Stimulated activated CD8-positive, alpha-beta memory T cell treated with anti-CD3 and anti-CD28 coated beads, Interleukin-4, amount 100 ng/mL, for 4 hours (primary cell): Measurements from ENCODE around the gene LMAN1L.

Experiments
- DNase-seq, 2 donors: peaks; one replicate each; pipeline ENCODE4 v3.0.0-alpha.2; 2020; ENCODE audit warnings: low read depth in 2 of 2, low spot score in 1 of 2

The LMAN1L gene

GRCh38 chr15:74812533-74812932 lies at the start of gene LMAN1L:
TSS of gene LMAN1L (plus strand) at chr15:74812835. CDS start at chr15:74812855, 20 bp downstream.
- no peak for DNase-seq

DNA sequence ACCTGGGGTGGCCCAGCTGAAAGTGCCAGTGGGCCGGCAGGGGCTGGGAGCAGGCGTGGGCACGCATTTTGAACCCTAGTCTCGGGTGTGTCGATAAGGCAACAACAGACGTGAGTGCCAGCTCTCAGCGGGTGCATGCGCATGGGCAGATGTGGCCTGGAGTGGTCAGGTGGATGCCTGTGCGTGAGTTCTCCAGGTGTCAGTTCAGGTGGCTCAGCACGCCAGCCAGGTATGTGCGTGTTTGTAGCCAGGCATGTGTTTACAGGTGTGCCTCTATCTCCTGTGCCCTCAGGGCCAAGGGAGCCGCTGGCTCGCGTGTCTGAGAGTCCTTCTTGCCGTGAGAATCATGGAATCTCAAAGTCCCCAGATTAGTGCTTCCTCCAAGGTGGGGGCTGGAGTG lies 49.2 kb upstream of the LMAN1L start:
- DNase-seq: no peak

DNA sequence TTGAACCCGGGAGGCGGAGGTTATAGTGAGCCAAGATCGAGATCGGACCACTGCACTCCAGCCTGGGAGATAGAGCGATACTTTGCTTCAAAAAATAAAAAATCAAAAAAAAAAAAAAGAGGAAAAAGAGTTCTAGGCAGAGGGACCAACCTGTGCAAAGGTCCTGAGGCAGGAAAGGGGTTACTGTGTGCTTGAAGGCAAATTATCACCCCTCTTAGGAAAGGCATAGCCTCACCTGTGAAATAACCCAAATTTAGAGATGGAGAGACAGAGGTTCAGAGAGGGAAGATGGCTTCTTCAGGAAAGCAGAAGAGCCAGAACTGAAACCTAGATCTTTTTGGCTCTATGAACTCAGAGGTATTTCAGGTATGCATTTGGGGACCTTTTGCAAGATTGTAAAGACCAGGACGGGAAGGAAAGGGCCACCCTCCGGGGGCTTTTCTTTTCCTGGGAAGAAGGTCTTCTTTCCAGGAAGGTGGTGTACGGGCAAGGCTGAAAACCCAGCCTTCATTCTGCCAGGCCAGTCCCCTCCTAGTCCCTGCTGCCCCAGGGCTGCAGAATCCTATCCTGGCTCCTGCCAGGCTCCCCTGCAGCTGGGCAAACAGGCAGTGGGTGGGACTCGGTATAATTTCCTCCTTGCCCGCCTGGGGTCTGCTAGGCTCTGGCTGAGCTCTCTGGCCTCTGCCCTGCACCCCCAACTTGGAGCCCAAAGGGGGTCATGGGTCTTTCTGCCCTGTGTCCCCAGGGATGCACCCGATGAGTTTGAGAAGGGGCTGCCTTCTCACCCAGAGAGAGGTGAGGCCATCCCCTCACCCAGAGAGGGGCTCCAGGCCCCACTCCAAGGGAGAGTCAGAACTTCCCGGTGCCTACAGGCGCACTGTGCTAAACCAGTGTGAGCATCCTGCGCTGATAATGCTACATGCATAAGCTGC lies 45.2 kb upstream of the LMAN1L start:
- DNase-seq: no peak

DNA sequence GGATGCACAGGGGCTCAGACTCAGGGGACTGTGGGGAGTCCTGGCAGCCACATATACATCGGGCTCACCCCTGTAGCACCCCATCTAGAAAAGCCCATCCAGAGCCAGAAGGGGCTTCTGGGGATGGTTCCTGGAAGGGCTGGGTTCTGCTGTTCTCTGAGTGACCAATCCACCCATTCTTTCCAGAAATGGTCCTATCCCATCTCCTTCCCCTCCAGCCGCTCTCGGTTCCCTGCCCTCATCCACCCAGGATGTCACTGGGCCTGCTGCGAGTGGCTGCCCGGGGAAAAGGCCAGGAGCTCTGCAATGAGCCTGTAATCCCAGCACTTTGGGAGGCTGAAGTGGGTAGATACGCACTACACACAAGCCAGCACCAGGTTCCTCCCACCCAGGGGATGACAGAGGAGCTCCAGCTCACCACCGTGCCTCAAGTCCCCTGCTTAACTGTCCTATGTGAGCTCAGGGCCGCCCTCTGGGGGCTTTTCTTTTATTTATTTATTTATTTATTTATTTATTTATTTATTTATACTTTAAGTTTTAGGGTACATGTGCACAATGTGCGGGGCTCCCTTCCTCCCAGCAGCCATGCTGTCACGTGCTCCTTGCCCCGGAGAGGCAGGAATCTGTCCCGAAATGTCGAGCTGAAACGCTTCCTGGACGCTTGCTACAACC lies 44.4 kb upstream of the LMAN1L start:
- DNase-seq: no peak

DNA sequence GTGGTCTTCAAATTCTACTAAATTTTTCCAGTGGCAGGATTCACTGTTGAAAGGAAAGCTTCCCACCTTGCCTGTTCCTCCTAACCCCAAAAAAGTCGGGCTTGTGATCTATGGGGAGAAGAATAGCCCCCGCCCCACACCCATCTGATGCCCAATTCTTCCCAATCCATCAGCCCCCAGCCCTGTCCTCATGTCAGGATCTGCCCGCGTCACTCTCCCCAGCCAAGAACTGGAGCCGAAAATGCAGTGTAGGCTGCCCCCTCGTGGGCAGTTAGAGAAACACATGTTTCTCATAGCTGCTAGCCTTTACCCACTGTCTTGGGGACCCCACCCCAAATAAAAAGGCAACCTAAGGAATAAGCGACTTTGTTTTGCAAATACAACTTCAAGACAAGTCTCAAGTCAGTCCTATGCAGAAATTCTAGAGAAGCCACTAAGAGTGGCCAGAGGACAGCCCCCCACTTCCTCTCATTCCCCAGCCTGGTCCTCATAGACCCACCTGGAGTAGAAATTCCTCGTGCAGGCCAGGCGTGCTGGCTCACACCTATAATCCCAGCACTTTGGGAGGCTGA lies 43.8 kb upstream of the LMAN1L start:
- no peak for DNase-seq

GRCh38 chr15:74769463-74770025 lies 43.1 kb upstream of the LMAN1L start:
- no peak for DNase-seq

GRCh38 chr15:74770211-74770903 lies 42.3 kb upstream of the LMAN1L start:
- DNase-seq: no peak

DNA sequence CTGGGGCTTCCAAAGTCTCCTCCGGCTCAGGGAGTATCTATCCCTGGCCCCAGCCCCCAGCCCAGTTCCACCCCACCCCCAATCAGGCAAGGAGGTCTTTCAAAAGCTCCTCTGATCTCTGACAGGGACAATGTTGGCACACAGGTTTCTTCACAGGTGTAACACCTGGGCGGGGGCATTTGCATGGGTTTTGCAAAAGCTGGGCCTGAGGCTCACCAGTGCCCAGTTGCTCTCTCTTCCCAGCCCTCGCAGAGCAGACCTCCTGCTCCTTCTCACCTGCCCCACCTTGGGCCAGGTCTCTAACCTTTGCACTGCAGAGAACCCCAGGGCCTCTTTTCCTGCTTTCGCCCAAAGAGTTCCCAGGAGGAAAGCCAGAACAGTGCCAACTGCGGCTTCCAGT lies 39.3 kb upstream of the LMAN1L start:
- no peak for DNase-seq

- no peak for DNase-seq
These were observed 38.8 kb upstream of the LMAN1L start for GRCh38 chr15:74773731-74774252.

GRCh38 chr15:74775132-74775562 lies 37.5 kb upstream of the LMAN1L start:
- no peak for DNase-seq

DNA sequence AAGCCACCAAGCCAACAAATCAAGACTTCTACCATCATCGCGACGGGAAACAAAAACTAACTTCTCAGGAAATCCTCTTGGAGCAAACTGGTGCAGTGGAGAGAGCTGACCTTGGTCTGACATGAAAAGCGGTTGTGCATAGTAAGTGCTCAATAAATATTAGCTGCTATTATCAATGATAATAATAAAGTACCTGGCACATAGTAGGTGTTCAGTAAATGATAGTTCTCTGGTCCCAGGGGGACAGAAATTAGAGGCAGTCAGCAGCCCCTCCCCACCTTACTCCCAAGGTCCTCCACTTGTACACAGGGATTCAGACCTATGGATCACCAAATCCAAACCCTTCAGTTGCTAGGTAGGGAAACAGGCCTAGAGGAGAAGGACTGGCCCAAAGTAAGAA lies 36.7 kb upstream of the LMAN1L start:
- DNase-seq: no peak

DNA sequence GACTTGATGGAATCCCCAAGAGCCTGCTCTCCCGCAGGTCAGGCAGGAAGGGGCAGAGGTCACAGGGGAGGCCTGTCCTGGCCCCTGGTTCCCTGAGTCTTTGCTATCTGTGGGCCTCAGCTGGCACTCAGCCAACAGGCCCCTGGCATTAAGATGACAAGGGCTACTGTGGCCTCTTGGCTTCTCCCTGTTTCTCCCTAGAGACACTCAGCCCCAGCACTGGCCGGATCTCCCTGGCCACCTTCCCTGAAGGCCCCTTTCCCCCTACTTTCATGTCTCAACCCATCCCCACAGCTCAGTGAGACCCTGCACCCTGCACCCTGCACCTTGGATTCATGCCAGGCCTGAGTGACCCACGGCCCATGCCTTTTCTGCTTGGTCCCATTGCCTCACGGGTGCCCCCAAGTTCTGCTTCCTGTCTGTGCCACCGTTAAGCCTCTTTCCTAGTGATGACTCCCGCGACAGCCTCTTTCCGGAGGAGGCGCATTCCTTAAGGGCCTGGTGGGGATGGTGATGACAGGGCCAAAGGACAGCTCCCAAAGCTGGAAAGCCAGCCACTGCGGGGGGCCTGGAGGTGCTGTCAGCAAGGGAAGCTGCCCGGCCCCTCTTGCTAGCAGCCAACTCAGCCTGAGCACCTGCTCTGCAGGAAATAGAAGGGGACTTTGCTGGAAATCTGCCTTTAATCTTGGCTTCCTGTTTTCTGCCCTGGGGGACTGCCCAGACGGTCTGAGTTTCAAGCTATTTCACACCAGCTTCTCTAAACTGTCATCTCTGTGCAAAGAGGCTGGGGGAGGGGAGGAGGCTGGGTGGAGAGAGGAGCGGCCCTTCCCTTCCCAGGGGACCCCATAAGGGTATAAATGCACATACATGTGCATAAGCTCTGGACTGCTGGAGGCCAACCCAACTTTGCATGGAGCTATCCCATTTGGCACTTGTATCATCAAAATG lies 35.5 kb upstream of the LMAN1L start:
- DNase-seq: no peak

GRCh38 chr15:74777769-74778598 lies 34.7 kb upstream of the LMAN1L start:
- DNase-seq: no peak

GRCh38 chr15:74778599-74778970 lies 34.0 kb upstream of the LMAN1L start:
- DNase-seq: no peak

- no peak for DNase-seq
These were observed 33.4 kb upstream of the LMAN1L start for GRCh38 chr15:74779162-74779648.

DNA sequence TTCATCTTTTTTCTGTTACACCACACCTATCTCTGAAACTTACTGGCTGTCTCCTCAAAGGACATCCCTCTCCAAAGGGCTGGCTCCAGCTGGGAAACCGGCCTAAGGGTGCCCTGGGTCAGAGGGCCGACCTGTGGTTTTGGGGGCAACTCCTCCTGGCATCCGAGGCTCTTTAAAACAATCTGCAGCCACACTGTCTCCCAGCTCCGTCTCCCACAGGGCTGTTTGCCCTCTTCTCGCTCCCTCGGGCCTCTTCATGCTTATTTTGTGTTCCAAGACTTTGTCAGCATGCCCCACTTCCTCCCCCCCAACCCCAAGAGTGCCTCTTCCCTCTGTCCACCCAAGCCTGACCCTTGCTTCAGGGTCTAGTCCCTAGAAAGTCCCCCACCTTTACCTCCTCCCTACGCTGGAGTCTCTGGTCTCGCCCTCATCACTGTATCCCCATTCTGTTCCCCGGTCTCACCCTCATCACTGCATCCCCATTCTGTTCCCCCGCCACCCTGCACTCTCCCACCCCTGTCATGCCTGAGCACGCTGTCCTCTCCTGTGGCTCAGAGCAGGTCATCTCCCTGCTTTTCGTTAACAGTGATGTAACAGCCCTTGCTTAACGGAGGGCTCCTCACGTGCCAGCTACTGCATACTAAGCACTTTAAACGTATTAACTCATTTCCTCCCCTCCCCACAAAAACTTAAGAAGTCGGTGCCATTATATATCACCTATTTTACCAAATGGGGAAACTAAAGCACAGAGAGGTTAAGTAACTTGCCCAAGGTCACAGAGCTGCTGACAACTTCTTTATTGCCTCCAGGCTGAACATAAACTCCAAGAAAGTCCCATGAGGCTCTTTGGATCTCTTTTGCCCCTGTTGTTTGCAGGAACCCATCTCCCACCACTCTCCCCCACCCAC lies 31.9 kb upstream of the LMAN1L start:
- DNase-seq: no peak

GRCh38 chr15:74781431-74782258 lies 31.0 kb upstream of the LMAN1L start, which contains the start of gene CSK:
TSS of gene CSK (plus strand) at chr15:74782080. CDS start at chr15:74798298, 16,218 bp downstream.
- DNase-seq: no peak
